Endothelial cell (in vitro differentiated cells): ENCODE measurements around the gene GPR39. TPM values are rescaled to one million over a fixed set of nuclear protein-coding genes. Genes with fewer than 3 reads are reported as not detected.

Experiments
- DNase-seq: peaks from one replicate; pipeline ENCODE4 v3.0.0; 2021; ENCODE audit warnings: low spot score
- H3K27ac Mint-ChIP-seq: one replicate; pipeline ENCODE4 v1.8.0; 2021; ENCODE audit warnings: mixed read lengths, inconsistent platforms; ENCODE audit not compliant: unreplicated experiment
- H3K27me3 Mint-ChIP-seq: one replicate; pipeline ENCODE4 v1.8.0; 2021; ENCODE audit warnings: mild to moderate bottlenecking, moderate library complexity, mixed read lengths, inconsistent platforms; ENCODE audit not compliant: unreplicated experiment
- H3K36me3 Mint-ChIP-seq: one replicate; pipeline ENCODE4 v1.8.0; 2021; ENCODE audit warnings: mild to moderate bottlenecking, low read depth, mixed read lengths, inconsistent platforms; ENCODE audit not compliant: unreplicated experiment
- H3K4me1 Mint-ChIP-seq: one replicate; pipeline ENCODE4 v1.8.0; 2021; ENCODE audit warnings: mild to moderate bottlenecking, mixed read lengths, inconsistent platforms; ENCODE audit not compliant: unreplicated experiment
- H3K4me3 Mint-ChIP-seq: one replicate; pipeline ENCODE4 v1.8.0; 2021; ENCODE audit warnings: mild to moderate bottlenecking, mixed read lengths, inconsistent platforms; ENCODE audit not compliant: unreplicated experiment
- H3K9me3 Mint-ChIP-seq: one replicate; pipeline ENCODE4 v1.8.0; 2021; ENCODE audit warnings: mixed read lengths, inconsistent platforms; ENCODE audit not compliant: unreplicated experiment
- CTCF ChIP-seq: fragments of 200-600 bp; sonication (generic); IDR thresholded peaks from one replicate; pipeline ENCODE4 v1.5.0; 2021; ENCODE audit warnings: antibody characterized with exemption; ENCODE audit not compliant: unreplicated experiment
- total RNA-seq: library from RNA; stranded (reverse); fragmentation: NEBNext Ultra II Directional; extraction: Animal tissue kit (Norgen Biotek cat#: 25700); gene quantifications from one replicate; pipeline ENCODE4 v1.2.1, GENCODE V29; 2021; ENCODE audit not compliant: unreplicated experiment

The GPR39 gene
- total RNA-seq, 1 donor from 2014 or later = 0.62 TPM

GRCh38 chr2:132668987-132669907 lies 252.6 kb downstream of the GPR39 start:
- DNase-seq = peak; percentile 18
- TF ChIP-seq CTCF = no peak
- Mint-ChIP-seq H3K4me1 (peaks cover 8% of the 10 kb centered on the region), H3K36me3 (no peaks in the 10 kb centered on the region), H3K4me3 (peak overlapping the region; percentile 78), H3K9me3 (no peaks in the 10 kb centered on the region), H3K27me3 (peaks cover 16% of the 10 kb centered on the region), H3K27ac (no peak overlapping the region)

GRCh38 chr2:132669908-132670495 lies 253.4 kb downstream of the GPR39 start, which contains the start of gene LYPD1:
Gene LYPD1 (minus strand): TSS chr2:132670205. CDS start chr2:132669932, 273 bp downstream.
- no peak for TF ChIP-seq CTCF
- H3K36me3 Mint-ChIP-seq = no peaks in the 10 kb centered on the region
- H3K27me3 Mint-ChIP-seq = peaks cover 16% of the 10 kb centered on the region
- no peaks in the 10 kb centered on the region for H3K9me3 Mint-ChIP-seq
- peaks cover 8% of the 10 kb centered on the region for H3K4me1 Mint-ChIP-seq
- peak within 1 kb of the TSS; percentile 78 for H3K4me3 Mint-ChIP-seq
- no peak within 1 kb of the TSS for H3K27ac Mint-ChIP-seq
- peak; percentile 28 for DNase-seq

GRCh38 chr2:132670496-132671150 lies 254.0 kb downstream of the GPR39 start:
- Mint-ChIP-seq H3K9me3 (no peaks in the 10 kb centered on the region), H3K4me3 (peak overlapping the region; percentile 73), H3K36me3 (no peaks in the 10 kb centered on the region), H3K27ac (no peak overlapping the region), H3K4me1 (peaks cover 8% of the 10 kb centered on the region), H3K27me3 (peaks cover 16% of the 10 kb centered on the region)
- DNase-seq = peak; percentile 11
- no peak for TF ChIP-seq CTCF

- peaks cover 16% of the 10 kb centered on the region for H3K27me3 Mint-ChIP-seq
- peak; percentile 11 for DNase-seq
Measured at GRCh38 chr2:132671151-132671835, 254.7 kb downstream of the GPR39 start.

More at GRCh38 chr2:132671151-132671835, 254.7 kb downstream of the GPR39 start:
- Mint-ChIP-seq H3K27ac (no peak overlapping the region), H3K4me3 (peak overlapping the region; percentile 73), H3K4me1 (peaks cover 8% of the 10 kb centered on the region), H3K36me3 (no peaks in the 10 kb centered on the region), H3K9me3 (no peaks in the 10 kb centered on the region)
- TF ChIP-seq CTCF = no peak
